GM12892 (cell line): ENCODE measurements around the gene IFNA2.

ENCODE experiments used
- POLR2A ChIP-seq: IDR thresholded peaks from 2 replicates; pipeline ENCODE4 v1.6.1; 2011; ENCODE audit warnings: low read depth, low read length, control low read depth
- POLR2AphosphoS5 ChIP-seq: IDR thresholded peaks from 2 replicates; pipeline ENCODE4 v1.6.1; 2011; ENCODE audit warnings: low read depth, low read length, control low read depth
- TAF1 ChIP-seq: IDR thresholded peaks from 2 replicates; pipeline ENCODE4 v1.6.1; 2011; ENCODE audit warnings: low read depth, mild to moderate bottlenecking, control low read depth, low read length, borderline replicate concordance

DNA sequence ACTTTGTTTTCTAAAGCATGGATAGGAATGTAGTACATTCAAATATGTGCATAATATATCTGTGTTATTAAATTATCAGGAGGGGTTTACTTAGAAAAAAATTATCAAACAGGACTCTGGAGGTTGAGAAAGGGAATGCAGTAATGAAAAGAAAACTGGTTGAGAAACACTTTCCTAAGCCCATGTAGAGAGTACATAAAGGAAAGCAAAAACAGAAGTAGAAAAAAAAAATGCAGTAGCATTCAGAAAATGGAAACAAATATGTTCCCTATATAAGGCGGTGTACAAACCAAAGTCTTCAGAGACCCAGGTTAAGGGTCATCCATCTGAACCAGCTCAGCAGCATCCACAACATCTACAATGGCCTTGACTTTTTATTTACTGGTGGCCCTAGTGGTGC, 23.6 kb upstream of the IFNA2 start, which contains the start of gene IFNA8:
- TF ChIP-seq POLR2AphosphoS5 = no peak
- TF ChIP-seq TAF1 = no peak
- no peak for TF ChIP-seq POLR2A
